Activated CD4-positive, alpha-beta T cell treated with anti-CD3 and anti-CD28 coated beads, Interleukin-2, Interleukin-6, amounts not matched to agents 100 ng/mL and 50 ng/mL, durations not matched to agents 16 hours and 8 hours (primary cell): ENCODE data around the gene HS3ST4.

Experiments used
- DNase-seq: peaks from one replicate; pipeline ENCODE4 v3.0.0-alpha.2; 2020

Gene HS3ST4

GRCh38 chr16:25691519-25692091, at the start of gene HS3ST4:
Gene HS3ST4, plus strand, starts transcription at chr16:25691959.
- no peak for DNase-seq

GRCh38 chr16:25643633-25644032, 48.1 kb upstream of the HS3ST4 start:
- DNase-seq = no peak

- no peak for DNase-seq
Observed at GRCh38 chr16:25656639-25657038, 35.1 kb upstream of the HS3ST4 start.

- DNase-seq = no peak
Observed at GRCh38 chr16:25676820-25677219, 14.9 kb upstream of the HS3ST4 start.

- DNase-seq = no peak
Observed at GRCh38 chr16:25679511-25679910, 12.2 kb upstream of the HS3ST4 start.

- DNase-seq = no peak
Observed at GRCh38 chr16:25689137-25689836, 2.5 kb upstream of the HS3ST4 start.

- DNase-seq = no peak
Observed at GRCh38 chr16:25690552-25691143, 1.1 kb upstream of the HS3ST4 start.

GRCh38 chr16:25692351-25692741, 587 bp downstream of the HS3ST4 start:
- DNase-seq = no peak

GRCh38 chr16:25692742-25693508, 1.2 kb downstream of the HS3ST4 start:
- DNase-seq = no peak

GRCh38 chr16:25693631-25694030, 1.9 kb downstream of the HS3ST4 start:
- no peak for DNase-seq

- no peak for DNase-seq
Observed at GRCh38 chr16:25699069-25699468, 7.3 kb downstream of the HS3ST4 start.

- no peak for DNase-seq
Observed at GRCh38 chr16:25700547-25700946, 8.8 kb downstream of the HS3ST4 start.

GRCh38 chr16:25707553-25707952, 15.8 kb downstream of the HS3ST4 start:
- DNase-seq = no peak

- peak; percentile 42 for DNase-seq
Observed at GRCh38 chr16:25707982-25708583, 16.3 kb downstream of the HS3ST4 start.

GRCh38 chr16:25709213-25709612, 17.5 kb downstream of the HS3ST4 start:
- no peak for DNase-seq

GRCh38 chr16:25713785-25714570, 22.2 kb downstream of the HS3ST4 start:
- no peak for DNase-seq

GRCh38 chr16:25716186-25716585, 24.4 kb downstream of the HS3ST4 start:
- DNase-seq = no peak

- no peak for DNase-seq
Observed at GRCh38 chr16:25721439-25721838, 29.7 kb downstream of the HS3ST4 start.

GRCh38 chr16:25726430-25727098, 34.8 kb downstream of the HS3ST4 start:
- no peak for DNase-seq

GRCh38 chr16:25729188-25729915, 37.6 kb downstream of the HS3ST4 start:
- no peak for DNase-seq

- no peak for DNase-seq
Observed at GRCh38 chr16:25730396-25730795, 38.6 kb downstream of the HS3ST4 start.
